CD4-positive, alpha-beta memory T cell (primary cell): Measurements from ENCODE around the gene SULT1C3. TPM values are rescaled to one million over a fixed set of nuclear protein-coding genes. Genes with fewer than 3 reads are reported as not detected.
A peak's percentile ranks its signal among the peaks of the same experiment; 100 is the strongest.
"Not testable (repeated sequence)": the region's sequence is repeated elsewhere in the genome, so short reads cannot be mapped to it uniquely, and the experiment has no call there.

Experiments used
- CTCF ChIA-PET: fragments of 350-600 bp; sonication (Branson Sonifier 250); formaldehyde crosslinking; loops from one replicate; lab custom pipeline; 2021; ENCODE audit warnings: inconsistent platforms; ENCODE audit not compliant: partially characterized antibody; lab: Charles Lee
- POLR2A ChIA-PET: fragments of 350-600 bp; sonication (Branson Sonifier 250); formaldehyde crosslinking; loops from one replicate; lab custom pipeline; 2021; ENCODE audit not compliant: partially characterized antibody; lab: Charles Lee
- DNase-seq, 5 donors: peaks; one replicate each; pipeline versions ENCODE4 v3.0.0 to v3.0.0-alpha.2; 2020 to 2022; ENCODE audit warnings: mixed read lengths in 1 of 5
- H3K27ac ChIP-seq: one replicate; pipeline ENCODE4 v1.7.0; 2013; ENCODE audit warnings: low read depth, low read length
- H3K27me3 ChIP-seq: 2 replicates; pipeline ENCODE4 v1.7.0; 2013; ENCODE audit warnings: mild to moderate bottlenecking, low read length, moderate library complexity; ENCODE audit not compliant: insufficient read depth
- H3K36me3 ChIP-seq: 2 replicates; pipeline ENCODE4 v1.7.0; 2013; ENCODE audit warnings: mild to moderate bottlenecking, low read length, moderate library complexity; ENCODE audit not compliant: insufficient read depth
- H3K4me1 ChIP-seq: 2 replicates; pipeline ENCODE4 v1.7.0; 2013; ENCODE audit warnings: mild to moderate bottlenecking, low read length, moderate library complexity; ENCODE audit not compliant: insufficient read depth
- H3K4me3 ChIP-seq, 2 donors: one replicate each; pipeline ENCODE4 v1.7.0; 2013; ENCODE audit warnings: low read length in 2 of 2, mild to moderate bottlenecking in 1 of 2
- H3K9me3 ChIP-seq, 2 donors: one replicate each; pipeline ENCODE4 v1.7.0; 2013; ENCODE audit warnings: low read length in 2 of 2, control low read depth in 1 of 2; ENCODE audit not compliant: control insufficient read depth in 1 of 2
- H3K27ac Mint-ChIP-seq, 7 donors: one replicate each; pipeline ENCODE4 v1.8.0; 2020 to 2021; ENCODE audit warnings: mixed read lengths in 7 of 7, mild to moderate bottlenecking in 6 of 7, inconsistent platforms in 3 of 7, moderate library complexity in 3 of 7
- H3K27me3 Mint-ChIP-seq, 2 donors: one replicate each; pipeline ENCODE4 v1.8.0; 2020 to 2021; ENCODE audit warnings: mixed read lengths in 2 of 2
- H3K36me3 Mint-ChIP-seq, 2 donors: one replicate each; pipeline ENCODE4 v1.8.0; 2020 to 2021; ENCODE audit warnings: mixed read lengths in 2 of 2, inconsistent platforms in 1 of 2, mild to moderate bottlenecking in 1 of 2
- H3K4me1 Mint-ChIP-seq, 4 donors: one replicate each; pipeline ENCODE4 v1.8.0; 2020 to 2021; ENCODE audit warnings: mixed read lengths in 4 of 4, mild to moderate bottlenecking in 1 of 4
- H3K4me3 Mint-ChIP-seq, 8 donors: one replicate each; pipeline ENCODE4 v1.8.0; 2020 to 2021; ENCODE audit warnings: mixed read lengths in 8 of 8, mild to moderate bottlenecking in 7 of 8, moderate library complexity in 6 of 8, inconsistent platforms in 3 of 8
- H3K9me3 Mint-ChIP-seq, 8 donors: one replicate each; pipeline ENCODE4 v1.8.0; 2020 to 2021; ENCODE audit warnings: mixed read lengths in 8 of 8, mild to moderate bottlenecking in 5 of 8, inconsistent platforms in 3 of 8, moderate library complexity in 1 of 8
- intact Hi-C: fragments of 100-400 bp; cut with micrococcal nuclease; formaldehyde crosslinking; loops from one replicate; pipeline ENCODE4 v1.15.1; 2023
- polyA plus RNA-seq, 2 donors: library from polyadenylated mRNA; unstranded; fragments of 300-500 nt; fragmentation: Illumina TruSeq; gene quantifications; one replicate each; pipeline ENCODE4 v1.2.3, GENCODE V29; 2021
- total RNA-seq, 2 experiments: library from RNA; stranded (reverse); gene quantifications; one replicate each; pipeline ENCODE4 v1.2.3, GENCODE V29; 2021

The SULT1C3 gene
- total and polyA plus RNA-seq, 4 experiments from 2014 or later, result not detected

DNA sequence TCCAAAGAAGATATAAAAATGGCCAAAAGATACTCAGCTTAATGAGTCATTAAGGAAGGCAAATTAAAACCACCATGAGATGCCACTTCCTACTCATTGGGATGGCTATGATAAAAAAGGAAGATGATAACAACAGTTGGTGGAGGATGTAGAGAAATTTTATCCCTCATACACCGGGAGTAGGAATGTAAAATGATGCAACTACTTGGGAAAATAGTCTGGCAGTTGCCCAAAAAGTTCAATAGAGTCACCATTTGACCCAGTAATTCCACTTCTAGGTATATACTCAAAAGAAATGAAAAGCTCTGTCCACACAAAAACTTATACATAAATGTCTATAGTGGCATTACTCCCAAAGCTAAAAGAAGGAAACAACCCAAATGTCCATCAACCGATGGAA, 38.9 kb downstream of the SULT1C3 start:
- DNase-seq, result no peak
- no peaks in the 10 kb centered on the region for H3K36me3 ChIP-seq
- intact Hi-C loops, result no loop called here
- Mint-ChIP-seq H3K36me3 (no peaks in the 10 kb centered on the region), H3K9me3 (peaks cover 0 to 7% (median 3%) of the 10 kb centered on the region in 8 donors), H3K27ac (no peak overlapping the region), H3K4me3 (no peak overlapping the region), H3K4me1 (no peaks in the 10 kb centered on the region), H3K27me3 (peaks cover 6 to 18% of the 10 kb centered on the region in 2 donors)
- H3K27me3 ChIP-seq, result no peaks in the 10 kb centered on the region
- CTCF ChIA-PET, result no interaction called here
- H3K4me3 ChIP-seq, result no peak overlapping the region
- H3K9me3 ChIP-seq, result no peaks in the 10 kb centered on the region
- H3K4me1 ChIP-seq, result no peaks in the 10 kb centered on the region
- POLR2A ChIA-PET, result no interaction called here
- H3K27ac ChIP-seq, result no peak overlapping the region

DNA sequence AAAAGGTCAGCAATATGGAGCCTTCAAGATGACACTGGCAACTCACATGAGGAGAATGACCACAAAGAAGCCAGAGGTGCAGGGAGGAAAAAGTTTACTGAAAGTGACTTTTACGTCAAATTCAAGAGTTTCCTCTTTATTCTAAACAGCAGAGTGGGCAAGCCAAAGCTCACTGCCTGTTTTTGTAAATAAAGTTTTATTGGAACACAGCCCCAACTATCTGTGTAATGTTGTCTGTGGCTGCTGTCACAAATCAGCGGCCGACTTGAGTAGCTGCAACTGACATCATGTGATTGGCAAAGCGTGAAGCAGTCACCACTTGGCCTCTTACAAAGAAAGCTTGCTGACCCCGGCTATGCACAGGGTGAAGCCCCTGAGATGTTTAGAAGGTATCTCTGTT, 39.7 kb downstream of the SULT1C3 start:
- H3K36me3 Mint-ChIP-seq, result no peaks in the 10 kb centered on the region
- no peak for DNase-seq
- intact Hi-C loops, result no loop called here
- Histone ChIP-seq H3K27ac (no peak overlapping the region), H3K4me1 (no peaks in the 10 kb centered on the region), H3K4me3 (no peak overlapping the region), H3K27me3 (no peaks in the 10 kb centered on the region), H3K9me3 (no peaks in the 10 kb centered on the region), H3K36me3 (no peaks in the 10 kb centered on the region)
- H3K4me3 Mint-ChIP-seq, result no peak overlapping the region
- H3K27ac Mint-ChIP-seq, result no peak overlapping the region
- H3K9me3 Mint-ChIP-seq, result peaks cover 0 to 7% (median 3%) of the 10 kb centered on the region in 8 donors
- ChIA-PET POLR2A (no interaction called here), CTCF (no interaction called here)
- no peaks in the 10 kb centered on the region for H3K4me1 Mint-ChIP-seq
- H3K27me3 Mint-ChIP-seq, result peaks cover 6 to 18% of the 10 kb centered on the region in 2 donors

DNA sequence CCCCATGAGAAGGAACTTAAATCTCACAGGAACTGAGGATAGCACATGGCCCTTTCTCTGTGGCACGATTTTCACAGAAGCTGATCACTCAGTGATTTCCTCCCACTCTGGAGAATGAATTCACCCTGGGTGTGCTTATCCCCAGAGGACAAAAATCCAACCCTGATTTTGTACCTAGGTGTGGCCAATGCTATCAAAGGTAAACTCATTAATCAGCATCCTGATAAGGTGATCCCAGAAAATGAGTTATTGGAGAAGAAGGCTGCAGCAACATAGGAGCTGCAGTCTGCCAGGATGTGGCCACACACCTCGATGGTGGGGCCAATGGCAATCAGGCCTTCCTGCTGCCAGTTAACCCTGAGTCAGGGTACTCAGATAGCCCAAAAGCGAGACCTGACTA, 40.7 kb downstream of the SULT1C3 start:
- no peak for DNase-seq
- Mint-ChIP-seq H3K9me3 (peaks cover 2 to 7% (median 5%) of the 10 kb centered on the region in 8 donors), H3K27me3 (peaks cover 10 to 18% of the 10 kb centered on the region in 2 donors), H3K27ac (no peak overlapping the region), H3K4me1 (no peaks in the 10 kb centered on the region), H3K36me3 (no peaks in the 10 kb centered on the region), H3K4me3 (no peak overlapping the region)
- CTCF ChIA-PET, result no interaction called here
- Histone ChIP-seq H3K4me1 (no peaks in the 10 kb centered on the region), H3K9me3 (no peaks in the 10 kb centered on the region), H3K4me3 (no peak overlapping the region), H3K36me3 (no peaks in the 10 kb centered on the region), H3K27me3 (no peaks in the 10 kb centered on the region), H3K27ac (no peak overlapping the region)
- intact Hi-C loops, result no loop called here
- POLR2A ChIA-PET, result no interaction called here

DNA sequence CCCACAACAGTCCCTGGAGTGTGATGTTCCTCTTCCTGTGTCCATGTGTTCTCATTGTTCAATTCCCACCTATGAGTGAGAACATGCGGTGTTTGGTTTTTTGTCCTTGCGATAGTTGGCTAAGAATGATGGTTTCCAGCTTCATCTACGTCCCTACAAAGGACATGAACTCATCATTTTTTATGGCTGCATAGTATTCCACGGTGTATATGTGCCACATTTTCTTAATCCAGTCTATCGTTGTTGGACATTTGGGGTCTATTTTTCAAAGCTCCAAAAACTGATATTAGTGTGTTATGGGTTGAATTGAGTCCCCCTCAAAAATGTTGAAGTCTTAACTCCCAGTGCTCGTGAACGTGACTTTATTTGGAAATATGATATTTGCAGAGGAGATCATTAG, 44.8 kb downstream of the SULT1C3 start:
- H3K4me3 ChIP-seq, H3K27me3 ChIP-seq, CTCF ChIA-PET, H3K9me3 ChIP-seq, H3K9me3 Mint-ChIP-seq, H3K27me3 Mint-ChIP-seq, H3K4me1 ChIP-seq, H3K36me3 Mint-ChIP-seq, H3K36me3 ChIP-seq, intact Hi-C loops, H3K4me3 Mint-ChIP-seq, H3K27ac Mint-ChIP-seq, POLR2A ChIA-PET, DNase-seq, H3K4me1 Mint-ChIP-seq, H3K27ac ChIP-seq: not testable (repeated sequence)

DNA sequence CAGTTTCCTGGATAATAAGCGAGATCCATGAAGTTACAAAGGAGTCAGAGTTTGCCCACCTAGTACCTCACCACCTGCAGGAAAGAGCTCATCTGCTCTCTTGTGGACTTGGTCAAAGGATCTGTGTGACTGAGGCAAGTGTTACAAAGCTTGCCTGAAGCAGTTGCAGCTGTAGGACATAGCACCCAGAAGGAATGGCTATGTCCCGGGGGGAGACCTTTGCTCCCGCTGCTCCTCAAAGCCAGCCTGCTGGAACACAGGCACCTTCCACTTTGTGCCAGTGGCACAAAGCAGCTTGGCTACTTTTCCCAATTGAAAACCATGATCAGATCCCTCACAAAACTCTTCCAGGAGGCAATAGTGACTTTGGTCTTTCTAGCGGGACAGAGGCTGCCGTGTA, 45.8 kb downstream of the SULT1C3 start:
- H3K4me3 Mint-ChIP-seq, result no peak overlapping the region
- CTCF ChIA-PET, result no interaction called here
- H3K27me3 Mint-ChIP-seq, result peaks cover 9 to 10% of the 10 kb centered on the region in 2 donors
- H3K9me3 Mint-ChIP-seq, result peaks cover 2 to 7% (median 4%) of the 10 kb centered on the region in 8 donors
- H3K4me3 ChIP-seq, result no peak overlapping the region
- H3K4me1 ChIP-seq, result no peaks in the 10 kb centered on the region
- H3K36me3 Mint-ChIP-seq, result no peaks in the 10 kb centered on the region
- H3K4me1 Mint-ChIP-seq, result no peaks in the 10 kb centered on the region
- DNase-seq, result no peak
- H3K27ac ChIP-seq, result no peak overlapping the region
- H3K27me3 ChIP-seq, result no peaks in the 10 kb centered on the region
- no peak overlapping the region for H3K27ac Mint-ChIP-seq
- no peaks in the 10 kb centered on the region for H3K9me3 ChIP-seq
- intact Hi-C loops, result no loop called here
- POLR2A ChIA-PET, result no interaction called here
- no peaks in the 10 kb centered on the region for H3K36me3 ChIP-seq

DNA sequence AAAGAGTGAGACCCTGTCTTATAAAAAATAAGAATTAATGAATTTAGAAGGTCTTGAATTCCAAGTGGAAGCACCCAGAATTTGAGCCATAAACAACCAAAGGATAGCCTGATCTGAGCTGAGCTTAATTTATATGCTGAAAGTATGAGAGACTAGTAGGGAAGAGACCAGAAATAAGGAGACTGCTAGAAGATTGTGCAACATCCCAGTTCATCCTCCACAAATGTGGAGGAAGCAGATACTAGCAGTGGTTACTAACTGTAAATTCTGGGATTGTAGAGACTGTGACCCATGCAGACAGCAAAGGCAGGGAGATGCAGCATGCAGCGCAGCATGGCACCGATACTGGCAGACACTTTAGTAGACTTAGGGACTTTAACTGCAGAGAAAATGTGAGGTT, 47.4 kb downstream of the SULT1C3 start:
- Mint-ChIP-seq H3K9me3 (peaks cover 2 to 7% (median 4%) of the 10 kb centered on the region in 8 donors), H3K27me3 (peaks cover 10 to 13% of the 10 kb centered on the region in 2 donors), H3K4me3 (no peak overlapping the region), H3K36me3 (no peaks in the 10 kb centered on the region), H3K4me1 (no peaks in the 10 kb centered on the region), H3K27ac (no peak overlapping the region)
- Histone ChIP-seq H3K27me3 (no peaks in the 10 kb centered on the region), H3K4me1 (no peaks in the 10 kb centered on the region), H3K36me3 (no peaks in the 10 kb centered on the region), H3K9me3 (no peaks in the 10 kb centered on the region), H3K4me3 (no peak overlapping the region), H3K27ac (no peak overlapping the region)
- DNase-seq, result no peak
- ChIA-PET CTCF (no interaction called here), POLR2A (no interaction called here)
- intact Hi-C loops, result no loop called here

DNA sequence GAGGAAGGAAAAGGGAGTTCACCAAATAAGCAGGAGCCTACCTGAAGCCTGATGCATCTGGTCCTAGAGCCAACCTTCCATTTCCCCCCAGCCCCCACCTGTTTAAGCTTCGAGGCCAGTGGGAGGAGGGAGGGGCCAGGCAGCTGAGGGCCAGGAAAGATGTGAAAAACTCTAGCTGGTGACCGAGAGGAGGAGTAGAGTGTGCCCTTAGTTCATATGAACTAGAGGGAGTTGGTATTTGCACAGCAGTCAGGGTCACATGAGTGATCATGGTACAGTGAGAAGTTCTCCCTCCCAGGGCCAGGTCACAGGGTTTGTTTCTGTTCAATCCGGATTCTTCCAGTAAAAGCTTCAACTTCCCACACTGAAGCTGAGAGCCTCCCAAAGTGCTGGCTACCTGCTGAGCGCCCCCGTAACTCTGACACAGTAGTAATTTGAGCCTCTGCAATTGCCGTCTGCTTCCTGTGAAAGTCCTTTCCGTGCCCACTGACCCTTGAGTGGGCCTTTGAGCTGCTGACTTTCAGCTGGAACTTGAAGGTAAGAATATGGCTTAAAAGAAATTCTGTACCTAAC, 48.9 kb downstream of the SULT1C3 start, which contains the start of gene SULT1C2:
SULT1C2 (plus strand) TSS at position 362 of the 573 bp plus-strand sequence. CDS start 4,773 bp downstream, outside the sequence.
- H3K4me1 ChIP-seq, result no peaks in the 10 kb centered on the region

More for the DNA sequence above, 48.9 kb downstream of the SULT1C3 start, which contains the start of gene SULT1C2:
- no peak for DNase-seq
- ChIA-PET POLR2A (no interaction called here), CTCF (no interaction called here)
- Histone ChIP-seq H3K27ac (no peak within 1 kb of the TSS), H3K27me3 (no peaks in the 10 kb centered on the region), H3K4me3 (no peak within 1 kb of the TSS), H3K9me3 (no peaks in the 10 kb centered on the region), H3K36me3 (no peaks in the 10 kb centered on the region)
- Mint-ChIP-seq H3K27ac (peak within 1 kb of the TSS in 1 of 7 donors; percentile 23), H3K4me3 (no peak within 1 kb of the TSS), H3K36me3 (no peaks in the 10 kb centered on the region), H3K9me3 (peaks cover 0 to 6% (median 3%) of the 10 kb centered on the region in 8 donors), H3K4me1 (no peaks in the 10 kb centered on the region), H3K27me3 (peaks cover 8 to 13% of the 10 kb centered on the region in 2 donors)
- intact Hi-C loops, result no loop called here
